SK-N-SH treated with all-trans-retinoic acid at 6 μM for 48 hours (cell line): Measurements from ENCODE around the gene KSR2.

Experiments
- ARNTL ChIP-seq: fragments of 450-650 bp; formaldehyde crosslinking; IDR thresholded peaks from 2 replicates; pipeline ENCODE4 v1.5.0; 2020; ENCODE audit warnings: low read depth, mild to moderate bottlenecking, moderate library complexity, borderline replicate concordance
- ESRRG ChIP-seq: fragments of 250-450 bp; sonication (Bioruptor Pico); IDR thresholded peaks from 2 replicates; pipeline ENCODE4 v1.6.1; 2021; ENCODE audit warnings: mild to moderate bottlenecking
- GLIS3 ChIP-seq: fragments of 250-450 bp; sonication (Bioruptor Pico); IDR thresholded peaks from 2 replicates; pipeline ENCODE4 v1.5.0; 2020; ENCODE audit warnings: mild to moderate bottlenecking, moderate library complexity
- ISL1 ChIP-seq: fragments of 250-450 bp; sonication (Bioruptor Pico); IDR thresholded peaks from 2 replicates; pipeline ENCODE4 v2.1.2; 2022; ENCODE audit warnings: mild to moderate bottlenecking, moderate library complexity
- PPARA ChIP-seq: fragments of 250-450 bp; sonication (Bioruptor Pico); IDR thresholded peaks from 2 replicates; pipeline ENCODE4 v1.5.0; 2020; ENCODE audit warnings: mild to moderate bottlenecking, borderline replicate concordance
- RARB ChIP-seq: fragments of 250-450 bp; sonication (Bioruptor Pico); IDR thresholded peaks from 2 replicates; pipeline ENCODE4 v1.8.0; 2021; ENCODE audit warnings: mild to moderate bottlenecking, moderate library complexity
- ZFP3 ChIP-seq: fragments of 250-450 bp; sonication (Bioruptor Pico); IDR thresholded peaks from 2 replicates; pipeline ENCODE4 v1.5.0; 2020; ENCODE audit warnings: mild to moderate bottlenecking, moderate library complexity

GRCh38 chr12:117472983-117473382 is 495.8 kb downstream of the KSR2 start:
- TF ChIP-seq ARNTL (CRISPR knock-in tag) (no peak), PPARA (CRISPR knock-in tag) (no peak), ISL1 (CRISPR knock-in tag) (no peak), GLIS3 (no peak), RARB (CRISPR knock-in tag) (no peak), ZFP3 (CRISPR knock-in tag) (no peak), ESRRG (CRISPR knock-in tag) (no peak)
